ENCODE results near the gene CALN1. TPM values are rescaled to one million over a fixed set of nuclear protein-coding genes. Genes with fewer than 3 reads are reported as not detected.

Gene CALN1
- total and polyA plus RNA-seq, 2 of the 8 experiments (the other 6 are each of a cell fraction or from before 2014, with no cell fraction given): 6.4 to 15.2 TPM

GRCh38 chr7:72028267-72028666, 383.9 kb downstream of the CALN1 start:
- H3K9ac ChIP-seq (replicated peaks in 1 of 4; ENCODE audit: extremely low read depth in 1 of 4, low read depth in 3 of 4, low read length in 3 of 4): no peak overlapping the region
- H3K79me1 ChIP-seq (ENCODE audit: low read depth, low read length): no peaks in the 10 kb centered on the region
- no peaks in the 10 kb centered on the region for H3K9me3 ChIP-seq (ENCODE audit: insufficient read depth in 2 of 2, low read depth in 1 of 2, low read length in 1 of 2)
- no peaks in the 10 kb centered on the region for H3K79me2 ChIP-seq (ENCODE audit: control insufficient read depth in 1 of 2, insufficient read depth in 2 of 2, low read length in 2 of 2)
- no peak overlapping the region for H3K4ac ChIP-seq (replicated peaks; ENCODE audit: insufficient read length, low read depth, low read length)
- no peak overlapping the region for H3K18ac ChIP-seq (ENCODE audit: extremely low read depth, low read length)
- no peak for DNase-seq (ENCODE audit: low read depth in 1 of 2, low spot score in 2 of 2)
- CTCF ChIA-PET (ENCODE audit: partially characterized antibody): interaction anchor here (0.6 kb wide), 1 partner anchor 776 kb away, joined by 3 read pairs; no protein-coding TSS in a partner anchor
- peaks cover 0 to 3% (median 0%) of the 10 kb centered on the region in 4 experiments; a peak in 1 of 7 replicates for H3K4me1 ChIP-seq (replicated peaks in 1 of 4; ENCODE audit: control insufficient read depth in 3 of 4, insufficient read depth in 4 of 4, low read length in 3 of 4)
- H3K36me3 ChIP-seq (ENCODE audit: control insufficient read depth in 2 of 4, insufficient read depth in 4 of 4, low read length in 3 of 4): no peaks in the 10 kb centered on the region
- no peak overlapping the region for H3K56ac ChIP-seq (replicated peaks; ENCODE audit: insufficient read length, low read depth, low read length)
- FAIRE-seq: no peak
- H2AFZ ChIP-seq (ENCODE audit: low read length): no peak overlapping the region
- no peak overlapping the region for H3K14ac ChIP-seq (ENCODE audit: insufficient read length)
- H3K27ac ChIP-seq (ENCODE audit: low read depth, low read length): no peak overlapping the region
- no peak overlapping the region for H4K5ac ChIP-seq (ENCODE audit: insufficient read length, low read depth, low read length)
- no peak overlapping the region for H3K23ac ChIP-seq (ENCODE audit: insufficient read length)
- H4K20me1 ChIP-seq (replicated peaks in 1 of 2; ENCODE audit: control insufficient read depth in 1 of 2, insufficient read depth in 2 of 2, low read length in 2 of 2): no peaks in the 10 kb centered on the region
- H2BK15ac ChIP-seq (ENCODE audit: low read length): no peak overlapping the region
- no peak overlapping the region for H2BK5ac ChIP-seq (ENCODE audit: low read depth, low read length)
- H4K8ac ChIP-seq (ENCODE audit: extremely low read depth, insufficient read depth, low read length): no peak overlapping the region
- H3K23me2 ChIP-seq (ENCODE audit: low read depth, low read length): no peaks in the 10 kb centered on the region
- no peaks in the 10 kb centered on the region for H3K27me3 ChIP-seq (replicated peaks in 1 of 4; ENCODE audit: control insufficient read depth in 3 of 4, extremely low read depth in 1 of 4, insufficient read depth in 3 of 4, low read length in 3 of 4)
- no peak overlapping the region for H4K91ac ChIP-seq (replicated peaks; ENCODE audit: insufficient read length, low read length)
- TF ChIP-seq, protein P1, sequence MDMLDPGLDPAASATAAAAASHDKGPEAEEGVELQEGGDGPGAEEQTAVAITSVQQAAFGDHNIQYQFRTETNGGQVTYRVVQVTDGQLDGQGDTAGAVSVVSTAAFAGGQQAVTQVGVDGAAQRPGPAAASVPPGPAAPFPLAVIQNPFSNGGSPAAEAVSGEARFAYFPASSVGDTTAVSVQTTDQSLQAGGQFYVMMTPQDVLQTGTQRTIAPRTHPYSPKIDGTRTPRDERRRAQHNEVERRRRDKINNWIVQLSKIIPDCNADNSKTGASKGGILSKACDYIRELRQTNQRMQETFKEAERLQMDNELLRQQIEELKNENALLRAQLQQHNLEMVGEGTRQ (IDR thresholded peaks at IDR 0.05; ENCODE audit: low read length): no peak
- TF ChIP-seq BRCA1 (IDR thresholded peaks at IDR 0.05; ENCODE audit: low read depth, low read length) (no peak), KDM1A (IDR thresholded peaks at IDR 0.05; ENCODE audit: borderline replicate concordance, low read length) (no peak), EGR1 (IDR thresholded peaks at IDR 0.05; ENCODE audit: borderline replicate concordance, low read depth, low read length) (no peak), SIN3A (conservative IDR thresholded peaks at IDR 0.05 in 1 of 2, IDR thresholded peaks at IDR 0.05 in 1 of 2; ENCODE audit: low read depth in 1 of 2, low read length in 2 of 2) (no peak), ATF2 (IDR thresholded peaks at IDR 0.05; ENCODE audit: low read length) (no peak), YY1 (IDR thresholded peaks at IDR 0.05; ENCODE audit: low read depth, low read length) (no peak), SUZ12 (IDR thresholded peaks at IDR 0.05; ENCODE audit: low read length) (no peak)
- no peak overlapping the region for H2AK5ac ChIP-seq (ENCODE audit: low read depth, low read length)
- H2BK120ac ChIP-seq (replicated peaks; ENCODE audit: low read depth, low read length): no peak overlapping the region
- no peak overlapping the region for H3K4me2 ChIP-seq (ENCODE audit: insufficient read depth in 1 of 2, low read depth in 2 of 2, low read length in 2 of 2)
- no peak overlapping the region for H2BK12ac ChIP-seq (ENCODE audit: low read depth, low read length)
- POLR2A ChIA-PET (ENCODE audit: partially characterized antibody): no interaction called here
- H2BK20ac ChIP-seq (ENCODE audit: low read length): no peak overlapping the region
- WGBS, 2 experiments (ENCODE audit: extremely low coverage in 1 of 2, insufficient coverage in 1 of 2, insufficient read length in 1 of 2, insufficient replicate concordance in 2 of 2, low coverage in 1 of 2, low lambda C conversion rate in 2 of 2, missing lambda C conversion rate in 1 of 2): 93% methylated on average over 6 of the region's 6 CpGs; no CpG with 5 or more reads in 1 of the 2 experiments
- H3K4me3 ChIP-seq (ENCODE audit: extremely low read depth in 1 of 4, insufficient read depth in 2 of 4, low read depth in 3 of 4, low read length in 4 of 4): no peak overlapping the region

Data from H1 (cell line).